ENCODE results near the gene PHACTR4.

Gene PHACTR4

GRCh38 chr1:28509705-28510272, 140.2 kb downstream of the PHACTR4 start:
- H3K79me1 ChIP-seq (ENCODE audit: low read length), result peaks cover 28% of the 10 kb centered on the region
- no peak overlapping the region for H2BK120ac ChIP-seq (ENCODE audit: insufficient read depth, low read length, poor library complexity)
- peak overlapping the region; percentile 9 for H3K9ac ChIP-seq (ENCODE audit: low read length)
- H4K8ac ChIP-seq (ENCODE audit: low read depth, low read length), result no peak overlapping the region
- H3K27me3 ChIP-seq (ENCODE audit: insufficient read depth, low read length), result no peaks in the 10 kb centered on the region
- WGBS (ENCODE audit: extremely low coverage, insufficient coverage, insufficient read length), result no CpG with 5 or more reads among the region's 8 CpGs
- H2BK12ac ChIP-seq (ENCODE audit: low read length), result no peak overlapping the region
- H3K4me2 ChIP-seq (ENCODE audit: low read length), result peak overlapping the region; percentile 17
- no peak overlapping the region for H3K23ac ChIP-seq (ENCODE audit: low read length)
- peak overlapping the region; percentile 1 for H3K14ac ChIP-seq (ENCODE audit: low read length)
- H3K9me3 ChIP-seq (ENCODE audit: insufficient read depth, low read depth, low read length), result no peaks in the 10 kb centered on the region
- no peak overlapping the region for H2AFZ ChIP-seq (ENCODE audit: insufficient read depth, low read length, poor library complexity)
- peak overlapping the region; percentile 23 for H2BK5ac ChIP-seq (ENCODE audit: low read depth, low read length, poor library complexity)
- peak overlapping the region; percentile 25 for H4K12ac ChIP-seq (ENCODE audit: low read depth, low read length)
- peaks cover 41 to 45% of the 10 kb centered on the region in 2 experiments for H3K36me3 ChIP-seq (ENCODE audit: control insufficient read depth in 1 of 2, insufficient read depth in 2 of 2, low read length in 2 of 2)
- DNase-seq, result peak in 1 of 2 donors; percentile 14
- H4K91ac ChIP-seq (ENCODE audit: low read depth, low read length), result no peak overlapping the region
- H3K4me1 ChIP-seq (ENCODE audit: control insufficient read depth in 1 of 2, insufficient read depth in 2 of 2, low read length in 2 of 2), result peaks cover 0 to 6% of the 10 kb centered on the region in 2 experiments
- peak overlapping the region; percentile 92 for H3K27ac ChIP-seq (ENCODE audit: low read depth, low read length)
- H2AK5ac ChIP-seq (ENCODE audit: low read length), result no peak overlapping the region
- no peak overlapping the region for H3K4ac ChIP-seq (ENCODE audit: low read depth, low read length)
- no peak overlapping the region for H3K4me3 ChIP-seq (ENCODE audit: low read depth, low read length)
- H3K18ac ChIP-seq (ENCODE audit: low read length), result peak overlapping the region; percentile 23
- H3K79me2 ChIP-seq (ENCODE audit: control insufficient read depth, insufficient read depth, low read length, poor library complexity), result peaks cover 19% of the 10 kb centered on the region

- no peaks in the 10 kb centered on the region for H3K27me3 ChIP-seq (ENCODE audit: insufficient read depth, low read length)
- no peak overlapping the region for H2AK5ac ChIP-seq (ENCODE audit: low read length)
- peak in 1 of 2 donors; percentile 47 for DNase-seq
- H4K8ac ChIP-seq (ENCODE audit: low read depth, low read length), result no peak overlapping the region
- H2BK5ac ChIP-seq (ENCODE audit: low read depth, low read length, poor library complexity), result no peak overlapping the region
- H3K36me3 ChIP-seq (ENCODE audit: control insufficient read depth in 1 of 2, insufficient read depth in 2 of 2, low read length in 2 of 2), result peaks cover 41 to 45% of the 10 kb centered on the region in 2 experiments
- H3K18ac ChIP-seq (ENCODE audit: low read length), result no peak overlapping the region
- H3K4me1 ChIP-seq (ENCODE audit: control insufficient read depth in 1 of 2, insufficient read depth in 2 of 2, low read length in 2 of 2), result peaks cover 0 to 6% of the 10 kb centered on the region in 2 experiments
- H3K9me3 ChIP-seq (ENCODE audit: insufficient read depth, low read depth, low read length), result no peaks in the 10 kb centered on the region
- H3K9ac ChIP-seq (ENCODE audit: low read length), result peak overlapping the region; percentile 9
- no peak overlapping the region for H3K23ac ChIP-seq (ENCODE audit: low read length)
- H4K91ac ChIP-seq (ENCODE audit: low read depth, low read length), result no peak overlapping the region
- H2BK120ac ChIP-seq (ENCODE audit: insufficient read depth, low read length, poor library complexity), result no peak overlapping the region
- no CpG with 5 or more reads among the region's 8 CpGs for WGBS (ENCODE audit: extremely low coverage, insufficient coverage, insufficient read length)
- no peak overlapping the region for H2BK12ac ChIP-seq (ENCODE audit: low read length)
- H3K27ac ChIP-seq (ENCODE audit: low read depth, low read length), result peak overlapping the region; percentile 92
- H3K4ac ChIP-seq (ENCODE audit: low read depth, low read length), result no peak overlapping the region
- peak overlapping the region; percentile 17 for H3K4me2 ChIP-seq (ENCODE audit: low read length)
- no peak overlapping the region for H2AFZ ChIP-seq (ENCODE audit: insufficient read depth, low read length, poor library complexity)
- peaks cover 17% of the 10 kb centered on the region for H3K79me2 ChIP-seq (ENCODE audit: control insufficient read depth, insufficient read depth, low read length, poor library complexity)
- H4K12ac ChIP-seq (ENCODE audit: low read depth, low read length), result peak overlapping the region; percentile 35
- peaks cover 26% of the 10 kb centered on the region for H3K79me1 ChIP-seq (ENCODE audit: low read length)
- H3K14ac ChIP-seq (ENCODE audit: low read length), result no peak overlapping the region
- no peak overlapping the region for H3K4me3 ChIP-seq (ENCODE audit: low read depth, low read length)
Observed at GRCh38 chr1:28510273-28510969, 140.9 kb downstream of the PHACTR4 start.

DNA sequence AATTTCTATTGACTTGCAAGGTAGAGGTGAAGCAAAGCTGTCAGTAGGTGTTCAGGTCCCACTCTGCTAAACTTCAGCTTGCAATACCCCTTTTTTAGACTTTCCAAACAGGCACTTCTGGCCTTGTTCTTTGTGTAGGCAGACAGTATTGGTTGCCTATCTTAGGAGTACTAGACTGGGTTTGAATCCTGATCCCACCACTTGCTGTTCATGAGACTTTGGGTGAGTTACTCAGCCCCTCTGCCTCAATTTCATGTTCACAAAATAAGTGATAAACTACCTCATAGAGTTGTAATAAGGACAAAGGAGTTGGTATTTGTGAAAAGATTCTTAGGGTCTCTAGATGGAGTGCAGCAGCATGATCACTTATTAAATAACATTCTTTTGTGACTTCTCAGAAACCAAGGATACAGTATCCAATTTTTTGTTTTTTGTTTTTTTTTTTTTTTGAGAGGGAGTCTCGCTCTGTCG, 141.5 kb downstream of the PHACTR4 start:
- H3K79me2 ChIP-seq (ENCODE audit: control insufficient read depth, insufficient read depth, low read length, poor library complexity), result peaks cover 16% of the 10 kb centered on the region
- no peak overlapping the region for H4K91ac ChIP-seq (ENCODE audit: low read depth, low read length)
- H3K4me1 ChIP-seq (ENCODE audit: control insufficient read depth in 1 of 2, insufficient read depth in 2 of 2, low read length in 2 of 2), result peaks cover 0 to 6% of the 10 kb centered on the region in 2 experiments
- H3K18ac ChIP-seq (ENCODE audit: low read length), result no peak overlapping the region
- peaks cover 41 to 45% of the 10 kb centered on the region in 2 experiments for H3K36me3 ChIP-seq (ENCODE audit: control insufficient read depth in 1 of 2, insufficient read depth in 2 of 2, low read length in 2 of 2)
- H3K14ac ChIP-seq (ENCODE audit: low read length), result no peak overlapping the region
- peak overlapping the region; percentile 92 for H3K27ac ChIP-seq (ENCODE audit: low read depth, low read length)
- H3K4me2 ChIP-seq (ENCODE audit: low read length), result no peak overlapping the region
- no peak overlapping the region for H3K4ac ChIP-seq (ENCODE audit: low read depth, low read length)
- no CpG with 5 or more reads among the region's 2 CpGs for WGBS (ENCODE audit: extremely low coverage, insufficient coverage, insufficient read length)
- peak in 1 of 2 donors; percentile 17 for DNase-seq
- H3K4me3 ChIP-seq (ENCODE audit: low read depth, low read length), result no peak overlapping the region
- no peak overlapping the region for H2BK12ac ChIP-seq (ENCODE audit: low read length)
- H3K79me1 ChIP-seq (ENCODE audit: low read length), result peaks cover 23% of the 10 kb centered on the region
- no peak overlapping the region for H2AFZ ChIP-seq (ENCODE audit: insufficient read depth, low read length, poor library complexity)
- H3K9me3 ChIP-seq (ENCODE audit: insufficient read depth, low read depth, low read length), result no peaks in the 10 kb centered on the region
- H3K9ac ChIP-seq (ENCODE audit: low read length), result no peak overlapping the region
- no peak overlapping the region for H2BK5ac ChIP-seq (ENCODE audit: low read depth, low read length, poor library complexity)
- H2BK120ac ChIP-seq (ENCODE audit: insufficient read depth, low read length, poor library complexity), result no peak overlapping the region
- no peak overlapping the region for H4K12ac ChIP-seq (ENCODE audit: low read depth, low read length)
- no peak overlapping the region for H3K23ac ChIP-seq (ENCODE audit: low read length)
- no peak overlapping the region for H2AK5ac ChIP-seq (ENCODE audit: low read length)
- no peak overlapping the region for H4K8ac ChIP-seq (ENCODE audit: low read depth, low read length)
- H3K27me3 ChIP-seq (ENCODE audit: insufficient read depth, low read length), result no peaks in the 10 kb centered on the region

GRCh38 chr1:28512058-28512611, 142.6 kb downstream of the PHACTR4 start:
- peak in 1 of 2 donors; percentile 34 for DNase-seq
- H3K79me1 ChIP-seq (ENCODE audit: low read length), result peaks cover 14% of the 10 kb centered on the region
- no peak overlapping the region for H3K23ac ChIP-seq (ENCODE audit: low read length)
- no peak overlapping the region for H2BK120ac ChIP-seq (ENCODE audit: insufficient read depth, low read length, poor library complexity)
- no peaks in the 10 kb centered on the region for H3K27me3 ChIP-seq (ENCODE audit: insufficient read depth, low read length)
- H3K4me3 ChIP-seq (ENCODE audit: low read depth, low read length), result no peak overlapping the region
- no peak overlapping the region for H4K8ac ChIP-seq (ENCODE audit: low read depth, low read length)
- no peaks in the 10 kb centered on the region for H3K9me3 ChIP-seq (ENCODE audit: insufficient read depth, low read depth, low read length)
- no peak overlapping the region for H2AK5ac ChIP-seq (ENCODE audit: low read length)
- no CpG with 5 or more reads among the region's 7 CpGs for WGBS (ENCODE audit: extremely low coverage, insufficient coverage, insufficient read length)
- H3K9ac ChIP-seq (ENCODE audit: low read length), result no peak overlapping the region
- H3K14ac ChIP-seq (ENCODE audit: low read length), result no peak overlapping the region
- no peak overlapping the region for H4K91ac ChIP-seq (ENCODE audit: low read depth, low read length)
- H3K18ac ChIP-seq (ENCODE audit: low read length), result no peak overlapping the region
- peaks cover 33 to 45% of the 10 kb centered on the region in 2 experiments for H3K36me3 ChIP-seq (ENCODE audit: control insufficient read depth in 1 of 2, insufficient read depth in 2 of 2, low read length in 2 of 2)
- no peak overlapping the region for H3K27ac ChIP-seq (ENCODE audit: low read depth, low read length)
- no peak overlapping the region for H4K12ac ChIP-seq (ENCODE audit: low read depth, low read length)
- no peak overlapping the region for H2AFZ ChIP-seq (ENCODE audit: insufficient read depth, low read length, poor library complexity)
- H3K4me1 ChIP-seq (ENCODE audit: control insufficient read depth in 1 of 2, insufficient read depth in 2 of 2, low read length in 2 of 2), result peaks cover 0 to 6% of the 10 kb centered on the region in 2 experiments
- H3K79me2 ChIP-seq (ENCODE audit: control insufficient read depth, insufficient read depth, low read length, poor library complexity), result peaks cover 6% of the 10 kb centered on the region
- no peak overlapping the region for H3K4ac ChIP-seq (ENCODE audit: low read depth, low read length)
- no peak overlapping the region for H3K4me2 ChIP-seq (ENCODE audit: low read length)
- no peak overlapping the region for H2BK12ac ChIP-seq (ENCODE audit: low read length)
- H2BK5ac ChIP-seq (ENCODE audit: low read depth, low read length, poor library complexity), result no peak overlapping the region
